ENCODE measurements around the gene IRAG1. TPM values are rescaled to one million over a fixed set of nuclear protein-coding genes. Genes with fewer than 3 reads are reported as not detected.

IRAG1 gene
- total and polyA plus RNA-seq, 2 experiments from 2014 or later = 1.5 to 2.7 TPM

DNA sequence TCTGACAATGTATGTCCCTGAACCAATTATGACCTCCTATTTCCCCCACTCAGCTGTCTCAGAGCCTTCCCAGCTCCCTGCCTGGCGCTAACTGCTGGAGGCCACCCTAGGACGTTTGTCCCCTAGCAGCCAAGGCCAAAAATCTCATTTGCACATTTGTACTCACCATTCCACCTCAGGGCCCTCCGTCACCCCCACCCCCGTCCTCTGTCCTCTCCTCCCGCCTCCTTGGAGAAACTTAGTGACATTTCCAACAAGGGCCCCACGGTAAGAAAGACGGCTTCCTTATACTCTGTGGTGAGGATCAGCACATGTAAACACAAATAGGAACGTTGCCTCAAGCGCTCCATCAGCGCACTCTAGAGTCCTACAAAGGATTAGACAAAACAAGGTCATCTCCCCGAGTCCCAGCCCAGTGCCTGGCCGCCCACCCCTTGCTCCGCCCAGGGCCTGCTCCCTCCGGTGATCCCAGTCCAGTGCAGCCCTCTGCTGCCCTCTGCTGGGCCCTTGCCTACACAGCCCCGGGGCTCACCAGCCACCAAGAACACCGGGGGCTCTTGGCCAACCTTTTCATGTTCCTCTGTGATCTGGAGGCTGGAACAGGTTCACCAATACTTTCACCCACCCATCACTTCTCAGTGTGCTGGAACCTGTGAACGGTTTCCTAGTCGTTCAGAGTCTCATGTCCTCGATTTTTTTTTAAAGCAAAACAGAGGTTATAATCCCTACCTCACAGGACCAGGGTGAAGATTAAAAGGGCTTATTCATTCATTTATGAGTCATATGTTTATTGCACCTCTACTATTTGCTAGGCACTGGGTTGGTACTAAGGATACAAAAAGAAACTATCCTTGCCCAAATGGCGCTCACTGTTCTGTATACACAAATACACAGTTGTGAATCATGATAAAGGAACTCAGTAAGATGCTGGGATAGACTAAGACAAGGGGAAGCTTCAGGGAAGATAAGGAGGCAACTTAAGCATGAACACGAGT lies 42.2 kb upstream of the IRAG1 start (continued):
- TF ChIP-seq, protein P1, sequence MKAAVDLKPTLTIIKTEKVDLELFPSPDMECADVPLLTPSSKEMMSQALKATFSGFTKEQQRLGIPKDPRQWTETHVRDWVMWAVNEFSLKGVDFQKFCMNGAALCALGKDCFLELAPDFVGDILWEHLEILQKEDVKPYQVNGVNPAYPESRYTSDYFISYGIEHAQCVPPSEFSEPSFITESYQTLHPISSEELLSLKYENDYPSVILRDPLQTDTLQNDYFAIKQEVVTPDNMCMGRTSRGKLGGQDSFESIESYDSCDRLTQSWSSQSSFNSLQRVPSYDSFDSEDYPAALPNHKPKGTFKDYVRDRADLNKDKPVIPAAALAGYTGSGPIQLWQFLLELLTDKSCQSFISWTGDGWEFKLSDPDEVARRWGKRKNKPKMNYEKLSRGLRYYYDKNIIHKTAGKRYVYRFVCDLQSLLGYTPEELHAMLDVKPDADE (IDR thresholded peaks at IDR 0.05) = no peak
- no peak for TF ChIP-seq NANOG (IDR thresholded peaks at IDR 0.05; ENCODE audit: borderline replicate concordance)
- TF ChIP-seq ZNF114 (CRISPR knock-in tag; IDR thresholded peaks at IDR 0.05) = no peak
- TF ChIP-seq POLR2AphosphoS5 (IDR thresholded peaks at IDR 0.05; ENCODE audit: low read depth) = 0 out of 2 replicates have a peak, but pooled peaks have one; percentile 26
- TF ChIP-seq, protein P2, sequence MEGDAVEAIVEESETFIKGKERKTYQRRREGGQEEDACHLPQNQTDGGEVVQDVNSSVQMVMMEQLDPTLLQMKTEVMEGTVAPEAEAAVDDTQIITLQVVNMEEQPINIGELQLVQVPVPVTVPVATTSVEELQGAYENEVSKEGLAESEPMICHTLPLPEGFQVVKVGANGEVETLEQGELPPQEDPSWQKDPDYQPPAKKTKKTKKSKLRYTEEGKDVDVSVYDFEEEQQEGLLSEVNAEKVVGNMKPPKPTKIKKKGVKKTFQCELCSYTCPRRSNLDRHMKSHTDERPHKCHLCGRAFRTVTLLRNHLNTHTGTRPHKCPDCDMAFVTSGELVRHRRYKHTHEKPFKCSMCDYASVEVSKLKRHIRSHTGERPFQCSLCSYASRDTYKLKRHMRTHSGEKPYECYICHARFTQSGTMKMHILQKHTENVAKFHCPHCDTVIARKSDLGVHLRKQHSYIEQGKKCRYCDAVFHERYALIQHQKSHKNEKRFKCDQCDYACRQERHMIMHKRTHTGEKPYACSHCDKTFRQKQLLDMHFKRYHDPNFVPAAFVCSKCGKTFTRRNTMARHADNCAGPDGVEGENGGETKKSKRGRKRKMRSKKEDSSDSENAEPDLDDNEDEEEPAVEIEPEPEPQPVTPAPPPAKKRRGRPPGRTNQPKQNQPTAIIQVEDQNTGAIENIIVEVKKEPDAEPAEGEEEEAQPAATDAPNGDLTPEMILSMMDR (conservative IDR thresholded peaks at IDR 0.05; ENCODE audit: low read depth in 2 of 2) = peak; percentile 88 to 97
- no peak for TF ChIP-seq EZH2phosphoT487 (IDR thresholded peaks at IDR 0.05; ENCODE audit: unreplicated experiment)
- no peak for TF ChIP-seq STAT1 (IDR thresholded peaks at IDR 0.05; ENCODE audit: unreplicated experiment)

- H3K9me3 Mint-ChIP-seq = no peaks in the 10 kb centered on the region
- peaks cover 10% of the 10 kb centered on the region for H3K27me3 Mint-ChIP-seq (ENCODE audit: insufficient read depth, low read depth, poor library complexity)
- H3K79me2 ChIP-seq (replicated peaks; ENCODE audit: insufficient read depth) = no peaks in the 10 kb centered on the region
- H3K4me3 ChIP-seq = no peak overlapping the region
- H4K20me1 ChIP-seq (replicated peaks; ENCODE audit: insufficient read depth) = no peaks in the 10 kb centered on the region
- H3K27me3 ChIP-seq (ENCODE audit: insufficient read depth) = no peaks in the 10 kb centered on the region
- H3K36me3 Mint-ChIP-seq (ENCODE audit: low read depth) = no peaks in the 10 kb centered on the region
- no peaks in the 10 kb centered on the region for H3K9me2 ChIP-seq (ENCODE audit: insufficient read depth)
- peaks cover 6% of the 10 kb centered on the region for H3K4me1 ChIP-seq (ENCODE audit: insufficient read depth)
- H3K36me3 ChIP-seq (ENCODE audit: insufficient read depth) = no peaks in the 10 kb centered on the region
- no peak overlapping the region for H3K4me3 Mint-ChIP-seq
- no peak overlapping the region for H3K4me2 ChIP-seq
- no peaks in the 10 kb centered on the region for H3F3A ChIP-seq (replicated peaks; ENCODE audit: low read depth)
- no peak for ATAC-seq
- H3K27ac Mint-ChIP-seq = no peak overlapping the region
- H2AFZ ChIP-seq = peak overlapping the region; percentile 14; the same call in 1 of the 2 replicates
- H3K4me1 Mint-ChIP-seq = peaks cover 17% of the 10 kb centered on the region
- no peak for DNase-seq (ENCODE audit: low spot score)
- H3K27ac ChIP-seq (ENCODE audit: low read depth) = no peak overlapping the region
- TF ChIP-seq EZH2phosphoT487 (IDR thresholded peaks at IDR 0.05; ENCODE audit: unreplicated experiment) (no peak), NANOG (IDR thresholded peaks at IDR 0.05; ENCODE audit: borderline replicate concordance) (no peak), ZNF114 (CRISPR knock-in tag; IDR thresholded peaks at IDR 0.05) (no peak), ZNF462 (CRISPR knock-in tag; IDR thresholded peaks at IDR 0.05) (no peak), POLR2AphosphoS5 (IDR thresholded peaks at IDR 0.05; ENCODE audit: low read depth) (no peak)
- TF ChIP-seq, protein P2 (conservative IDR thresholded peaks at IDR 0.05; ENCODE audit: low read depth in 2 of 2) = no peak
- TF ChIP-seq, protein P1 (IDR thresholded peaks at IDR 0.05) = no peak
Measured at GRCh38 chr11:10731064-10731680, 37.6 kb upstream of the IRAG1 start.
